ENCODE data around the gene TDRD1.

TDRD1 gene

DNA sequence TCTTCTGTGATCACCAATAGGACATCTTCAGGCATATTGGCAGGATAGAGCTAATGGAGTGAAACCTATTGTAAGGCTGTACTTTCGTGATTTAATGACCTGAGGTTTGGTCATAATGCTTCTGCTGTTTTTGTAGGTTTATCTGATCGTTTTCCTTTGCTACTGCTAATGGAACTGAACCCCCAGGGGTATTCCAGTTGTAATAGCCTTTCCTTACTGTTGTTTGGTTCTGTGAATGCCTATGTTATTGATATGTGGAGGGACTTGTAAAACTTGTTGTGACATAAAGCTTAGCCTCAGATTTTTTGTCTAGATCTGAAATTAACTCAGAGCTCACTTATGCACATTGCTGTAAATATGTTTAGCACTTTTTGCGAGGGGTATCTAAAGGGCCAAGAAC lies 49.0 kb downstream of the TDRD1 start:
- POLR2A ChIA-PET, result no interaction called here
- CTCF ChIA-PET, result no interaction called here
- DNase-seq (ENCODE audit: low read depth, low spot score), result no peak
- TF ChIP-seq, protein P1, sequence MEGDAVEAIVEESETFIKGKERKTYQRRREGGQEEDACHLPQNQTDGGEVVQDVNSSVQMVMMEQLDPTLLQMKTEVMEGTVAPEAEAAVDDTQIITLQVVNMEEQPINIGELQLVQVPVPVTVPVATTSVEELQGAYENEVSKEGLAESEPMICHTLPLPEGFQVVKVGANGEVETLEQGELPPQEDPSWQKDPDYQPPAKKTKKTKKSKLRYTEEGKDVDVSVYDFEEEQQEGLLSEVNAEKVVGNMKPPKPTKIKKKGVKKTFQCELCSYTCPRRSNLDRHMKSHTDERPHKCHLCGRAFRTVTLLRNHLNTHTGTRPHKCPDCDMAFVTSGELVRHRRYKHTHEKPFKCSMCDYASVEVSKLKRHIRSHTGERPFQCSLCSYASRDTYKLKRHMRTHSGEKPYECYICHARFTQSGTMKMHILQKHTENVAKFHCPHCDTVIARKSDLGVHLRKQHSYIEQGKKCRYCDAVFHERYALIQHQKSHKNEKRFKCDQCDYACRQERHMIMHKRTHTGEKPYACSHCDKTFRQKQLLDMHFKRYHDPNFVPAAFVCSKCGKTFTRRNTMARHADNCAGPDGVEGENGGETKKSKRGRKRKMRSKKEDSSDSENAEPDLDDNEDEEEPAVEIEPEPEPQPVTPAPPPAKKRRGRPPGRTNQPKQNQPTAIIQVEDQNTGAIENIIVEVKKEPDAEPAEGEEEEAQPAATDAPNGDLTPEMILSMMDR (IDR thresholded peaks at IDR 0.05; ENCODE audit: insufficient read depth, low read length, missing control alignments), result no peak
- H3K4me3 ChIP-seq (ENCODE audit: low read depth, low read length), result no peak overlapping the region

DNA sequence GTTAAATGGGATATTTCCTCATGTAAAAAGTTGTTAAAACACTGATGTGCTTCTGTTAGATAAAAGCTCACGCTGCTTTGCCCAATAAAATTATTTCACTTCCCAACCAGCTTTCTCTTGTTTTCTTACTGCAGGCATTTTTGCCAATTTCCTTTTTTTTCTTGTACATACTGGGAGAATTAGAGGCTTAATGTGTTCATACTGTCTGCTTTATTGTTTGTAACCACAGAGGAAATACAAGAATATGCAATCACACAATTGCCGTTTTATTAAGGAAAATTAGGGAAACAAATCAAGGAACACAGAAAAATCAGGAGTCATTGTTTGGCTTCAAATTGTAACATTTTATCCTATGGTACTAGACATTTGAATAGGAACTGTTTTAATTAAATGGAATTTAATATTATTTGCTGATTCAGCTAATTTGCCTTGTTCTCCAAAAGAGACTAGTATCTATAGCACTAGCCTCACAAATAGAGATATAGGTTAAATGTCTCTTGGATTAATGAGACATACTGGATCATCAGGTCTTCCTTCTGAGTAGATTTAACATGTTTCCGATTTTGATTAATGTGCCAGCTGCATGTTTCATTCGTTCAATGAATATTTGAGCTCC lies 53.5 kb downstream of the TDRD1 start:
- TF ChIP-seq, protein P1 (IDR thresholded peaks at IDR 0.05; ENCODE audit: insufficient read depth, low read length, missing control alignments), result no peak
- DNase-seq (ENCODE audit: low read depth, low spot score), result no peak
- ChIA-PET POLR2A (no interaction called here), CTCF (no interaction called here)
- H3K4me3 ChIP-seq (ENCODE audit: low read depth, low read length), result no peak overlapping the region

DNA sequence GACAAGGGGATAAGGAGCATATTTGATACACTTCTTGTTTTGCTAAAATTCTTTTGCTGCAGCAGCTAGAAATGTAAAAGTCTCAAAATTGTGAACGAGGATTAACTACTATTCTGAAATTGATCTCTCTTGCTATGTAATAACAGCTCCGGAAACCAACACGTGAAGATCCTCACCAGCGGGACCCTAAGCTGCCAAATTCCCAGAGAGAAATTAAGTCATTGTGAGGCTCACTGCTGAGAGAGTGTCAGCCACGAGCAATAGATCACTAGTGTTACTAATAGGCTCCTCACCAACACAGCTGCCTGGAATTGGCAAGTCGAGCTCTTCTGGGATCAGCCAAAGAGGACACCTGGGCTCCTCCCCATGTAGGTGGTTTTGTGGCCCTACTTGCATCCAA lies 54.3 kb downstream of the TDRD1 start:
- POLR2A ChIA-PET, result no interaction called here
- CTCF ChIA-PET, result no interaction called here
- TF ChIP-seq, protein P1 (IDR thresholded peaks at IDR 0.05; ENCODE audit: insufficient read depth, low read length, missing control alignments), result no peak
- no peak for DNase-seq (ENCODE audit: low read depth, low spot score)
- no peak overlapping the region for H3K4me3 ChIP-seq (ENCODE audit: low read depth, low read length)

DNA sequence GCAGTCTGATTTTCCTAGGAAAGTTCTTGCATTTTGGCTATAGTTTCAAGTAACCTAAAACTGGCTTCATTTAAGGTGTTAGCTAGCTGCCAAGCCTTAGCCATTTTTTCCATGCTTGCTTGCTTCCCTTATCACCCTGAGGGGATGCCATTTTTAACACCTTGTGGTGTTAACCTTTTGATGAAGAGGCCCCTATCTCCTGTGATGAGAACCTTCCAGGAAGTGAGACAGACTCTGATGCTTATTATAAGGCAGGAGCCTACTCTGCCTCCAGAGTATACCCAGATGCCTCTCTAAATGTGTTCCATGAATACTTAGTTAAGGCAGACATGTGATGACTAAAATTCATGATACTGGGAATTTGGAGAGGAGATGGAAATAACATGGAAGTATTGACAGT lies 55.0 kb downstream of the TDRD1 start:
- ChIA-PET CTCF (no interaction called here), POLR2A (no interaction called here)
- TF ChIP-seq, protein P1 (IDR thresholded peaks at IDR 0.05; ENCODE audit: insufficient read depth, low read length, missing control alignments), result no peak
- H3K4me3 ChIP-seq (ENCODE audit: low read depth, low read length), result no peak overlapping the region
- no peak for DNase-seq (ENCODE audit: low read depth, low spot score)

DNA sequence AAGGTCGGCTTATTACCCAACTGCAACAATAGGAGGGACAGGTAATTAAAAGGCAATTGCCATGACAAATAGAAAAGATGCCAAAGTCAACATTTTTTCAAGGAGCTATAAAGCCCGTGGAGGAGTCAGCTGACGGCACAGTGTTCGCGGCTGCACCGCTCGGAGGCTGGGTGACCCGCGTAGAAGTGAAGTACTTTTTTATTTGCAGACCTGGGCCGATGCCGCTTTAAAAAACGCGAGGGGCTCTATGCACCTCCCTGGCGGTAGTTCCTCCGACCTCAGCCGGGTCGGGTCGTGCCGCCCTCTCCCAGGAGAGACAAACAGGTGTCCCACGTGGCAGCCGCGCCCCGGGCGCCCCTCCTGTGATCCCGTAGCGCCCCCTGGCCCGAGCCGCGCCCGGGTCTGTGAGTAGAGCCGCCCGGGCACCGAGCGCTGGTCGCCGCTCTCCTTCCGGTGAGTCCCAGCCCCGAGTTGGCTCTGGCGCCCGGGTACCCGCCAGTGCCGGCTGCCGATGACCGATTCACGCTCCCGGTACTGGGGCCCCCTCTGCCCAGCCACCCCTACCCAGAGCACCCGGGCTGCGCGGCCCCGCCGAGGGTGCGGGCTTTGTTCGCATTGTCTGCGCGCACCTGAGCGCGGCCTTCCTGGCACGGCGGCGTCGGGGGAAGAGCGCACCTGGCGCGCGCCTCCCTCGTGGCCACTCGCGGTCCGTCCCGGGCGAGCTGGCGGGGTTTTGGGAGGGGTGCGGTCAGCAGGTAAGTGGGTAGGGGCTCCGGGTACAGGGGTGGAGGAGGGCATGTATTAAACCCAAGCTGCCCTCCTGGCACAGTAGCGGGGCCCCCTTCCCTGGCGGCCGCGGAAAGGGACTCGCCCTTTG lies 60.2 kb downstream of the TDRD1 start, which contains the start of gene VWA2:
TSS of gene VWA2 (plus strand) at position 138 of the 877 bp plus-strand sequence. CDS start 9,460 bp downstream, outside the sequence.
- CTCF ChIA-PET, result no interaction called here
- DNase-seq (ENCODE audit: low read depth, low spot score), result no peak
- POLR2A ChIA-PET, result no interaction called here
- TF ChIP-seq, protein P1 (IDR thresholded peaks at IDR 0.05; ENCODE audit: insufficient read depth, low read length, missing control alignments), result no peak
- no peak within 1 kb of the TSS for H3K4me3 ChIP-seq (ENCODE audit: low read depth, low read length)

DNA sequence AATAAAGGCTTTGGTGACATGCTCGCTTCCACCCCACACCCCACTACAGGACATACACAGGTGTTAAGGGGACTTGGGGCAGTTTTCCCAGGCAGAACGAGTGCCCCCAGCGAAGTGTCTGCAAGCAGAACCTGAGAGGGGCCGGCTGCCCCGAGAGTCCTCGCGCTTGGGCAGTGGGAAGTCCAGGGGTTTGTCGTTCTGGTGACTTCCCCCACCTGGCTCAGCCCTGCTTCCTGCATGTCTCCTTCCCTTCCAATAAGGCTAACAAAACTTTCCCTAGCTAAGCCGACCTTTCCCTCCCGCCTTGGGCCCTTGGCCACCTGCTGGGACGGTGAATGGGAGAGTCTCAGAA lies 60.8 kb downstream of the TDRD1 start:
- TF ChIP-seq, protein P1 (IDR thresholded peaks at IDR 0.05; ENCODE audit: insufficient read depth, low read length, missing control alignments), result no peak
- no peak overlapping the region for H3K4me3 ChIP-seq (ENCODE audit: low read depth, low read length)
- ChIA-PET POLR2A (no interaction called here), CTCF (no interaction called here)
- DNase-seq (ENCODE audit: low read depth, low spot score), result no peak

Data from AG04449 (cell line).